Measurements from ENCODE around the gene MAST4. TPM values are rescaled to one million over a fixed set of nuclear protein-coding genes. Genes with fewer than 3 reads are reported as not detected.

Gene MAST4
- total RNA-seq, 2 donors from 2014 or later, result 11.0 to 11.5 TPM

DNA sequence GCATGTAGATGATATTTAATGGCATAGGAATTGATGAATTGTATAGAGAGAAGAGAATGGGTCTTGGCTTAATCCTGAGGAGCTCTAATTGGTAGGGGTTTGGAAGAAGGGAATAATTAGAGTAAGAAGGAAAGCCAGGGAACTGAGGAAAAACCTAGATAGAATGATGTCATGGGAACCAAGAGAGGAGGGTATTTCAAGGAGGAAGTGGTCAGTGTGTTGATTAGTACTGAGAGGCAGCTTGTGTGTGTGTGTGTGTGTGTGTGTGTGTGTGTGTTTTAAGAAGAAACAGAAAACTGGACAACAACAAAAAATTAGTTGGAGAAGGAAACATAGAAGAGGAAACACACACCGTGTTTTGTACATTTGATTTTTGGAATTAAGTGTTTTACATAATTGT is 42.8 kb downstream of the MAST4 start:
- Histone ChIP-seq H3K36me3 (ENCODE audit: control insufficient read depth, insufficient read depth, low read length) (no peaks in the 10 kb centered on the region), H3K9ac (ENCODE audit: extremely low read depth, low read length, poor library complexity, severe bottlenecking) (no peak overlapping the region), H3K27ac (ENCODE audit: low read depth, low read length) (no peak overlapping the region), H3K4me3 (ENCODE audit: low read length) (no peak overlapping the region), H3K4me1 (ENCODE audit: control insufficient read depth, insufficient read depth, low read length) (no peaks in the 10 kb centered on the region), H3K27me3 (ENCODE audit: control insufficient read depth, insufficient read depth, low read length, poor library complexity, severe bottlenecking) (no peaks in the 10 kb centered on the region), H3K9me3 (ENCODE audit: control insufficient read depth, low read length) (no peaks in the 10 kb centered on the region)
- Mint-ChIP-seq H3K4me3 (no peak overlapping the region), H3K9me3 (no peaks in the 10 kb centered on the region), H3K4me1 (peaks cover 7% of the 10 kb centered on the region), H3K27ac (no peak overlapping the region), H3K36me3 (ENCODE audit: low read depth) (no peaks in the 10 kb centered on the region), H3K27me3 (ENCODE audit: insufficient read depth) (no peaks in the 10 kb centered on the region)
- WGBS, 2 experiments (ENCODE audit: insufficient coverage in 1 of 2, insufficient read length in 1 of 2), result 67% methylated on average over 1 of the region's 1 CpG; no CpG with 5 or more reads in 1 of the 2 experiments
- DNase-seq, result no peak
- TF ChIP-seq CTCF (conservative IDR thresholded peaks at IDR 0.05), result no peak

DNA sequence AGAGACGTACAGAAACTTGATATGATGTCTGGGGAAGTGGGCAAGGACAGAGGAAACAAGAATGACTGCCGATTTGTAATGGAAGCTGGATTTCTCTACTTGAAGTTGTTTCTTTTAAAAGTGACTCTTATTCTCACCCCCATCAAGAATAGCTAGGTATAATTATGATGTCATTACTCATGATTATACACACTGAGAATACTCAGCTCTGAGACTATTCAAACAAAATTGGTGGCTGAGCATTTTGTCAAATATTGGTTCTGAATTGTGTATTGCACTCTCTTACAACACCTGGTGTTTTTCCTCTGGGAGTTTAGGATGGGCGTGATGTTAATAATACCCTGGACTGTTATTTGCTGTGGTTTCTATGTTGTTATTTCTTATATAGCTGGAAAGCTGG is 46.3 kb downstream of the MAST4 start:
- no peaks in the 10 kb centered on the region for H3K4me1 ChIP-seq (ENCODE audit: control insufficient read depth, insufficient read depth, low read length)
- no peaks in the 10 kb centered on the region for H3K36me3 ChIP-seq (ENCODE audit: control insufficient read depth, insufficient read depth, low read length)
- no peak overlapping the region for H3K4me3 ChIP-seq (ENCODE audit: low read length)
- Mint-ChIP-seq H3K4me1 (no peaks in the 10 kb centered on the region), H3K4me3 (no peak overlapping the region), H3K9me3 (no peaks in the 10 kb centered on the region), H3K36me3 (ENCODE audit: low read depth) (no peaks in the 10 kb centered on the region), H3K27me3 (ENCODE audit: insufficient read depth) (no peaks in the 10 kb centered on the region), H3K27ac (no peak overlapping the region)
- no peaks in the 10 kb centered on the region for H3K27me3 ChIP-seq (ENCODE audit: control insufficient read depth, insufficient read depth, low read length, poor library complexity, severe bottlenecking)
- TF ChIP-seq CTCF (conservative IDR thresholded peaks at IDR 0.05), result no peak
- no peak for DNase-seq
- H3K9me3 ChIP-seq (ENCODE audit: control insufficient read depth, low read length), result no peaks in the 10 kb centered on the region
- WGBS, 2 experiments (ENCODE audit: insufficient coverage in 1 of 2, insufficient read length in 1 of 2), result 89 to 100% methylated on average over 2 to 3 of the region's 3 CpGs
- no peak overlapping the region for H3K9ac ChIP-seq (ENCODE audit: extremely low read depth, low read length, poor library complexity, severe bottlenecking)
- H3K27ac ChIP-seq (ENCODE audit: low read depth, low read length), result no peak overlapping the region

DNA sequence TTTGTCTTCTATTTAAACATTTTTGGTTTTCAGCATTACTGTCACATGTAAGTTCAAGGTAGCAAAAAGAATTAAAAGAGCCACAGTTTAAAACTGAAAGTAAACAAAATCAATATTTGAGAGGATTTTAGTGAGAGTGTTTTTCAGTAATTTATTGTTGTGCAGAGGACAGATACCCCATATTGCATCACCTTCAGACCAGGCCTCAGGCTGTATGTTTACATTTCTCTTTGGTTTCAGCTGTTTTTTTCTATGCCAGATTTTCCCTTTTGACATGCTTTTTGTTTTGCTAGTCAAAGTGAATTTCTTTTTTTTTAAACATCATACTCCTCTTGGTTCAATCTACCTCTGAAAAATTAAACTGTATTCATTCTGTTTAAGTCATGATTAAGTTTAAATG is 47.2 kb downstream of the MAST4 start:
- H3K4me3 Mint-ChIP-seq, result no peak overlapping the region
- no peak for TF ChIP-seq CTCF (conservative IDR thresholded peaks at IDR 0.05)
- no peaks in the 10 kb centered on the region for H3K4me1 Mint-ChIP-seq
- DNase-seq, result no peak
- Histone ChIP-seq H3K36me3 (ENCODE audit: control insufficient read depth, insufficient read depth, low read length) (no peaks in the 10 kb centered on the region), H3K4me3 (ENCODE audit: low read length) (no peak overlapping the region), H3K27me3 (ENCODE audit: control insufficient read depth, insufficient read depth, low read length, poor library complexity, severe bottlenecking) (no peaks in the 10 kb centered on the region), H3K4me1 (ENCODE audit: control insufficient read depth, insufficient read depth, low read length) (no peaks in the 10 kb centered on the region), H3K9ac (ENCODE audit: extremely low read depth, low read length, poor library complexity, severe bottlenecking) (no peak overlapping the region), H3K27ac (ENCODE audit: low read depth, low read length) (no peak overlapping the region), H3K9me3 (ENCODE audit: control insufficient read depth, low read length) (no peaks in the 10 kb centered on the region)
- H3K36me3 Mint-ChIP-seq (ENCODE audit: low read depth), result no peaks in the 10 kb centered on the region
- no peak overlapping the region for H3K27ac Mint-ChIP-seq
- H3K27me3 Mint-ChIP-seq (ENCODE audit: insufficient read depth), result no peaks in the 10 kb centered on the region
- H3K9me3 Mint-ChIP-seq, result no peaks in the 10 kb centered on the region

Measured in endodermal cell (in vitro differentiated cells).